HG03520 (cell line): ENCODE results near the gene TRIM56.
"Not testable (repeated sequence)": the region's sequence is repeated elsewhere in the genome, so short reads cannot be mapped to it uniquely, and the experiment has no call there.

ENCODE experiments used
- ATAC-seq: cut with Tn5 transposase; IDR thresholded peaks from one replicate; pipeline ENCODE4 v1.9.1; 2021; ENCODE audit warnings: mild to moderate bottlenecking, moderate library complexity; ENCODE audit not compliant: unreplicated experiment

The TRIM56 gene

DNA sequence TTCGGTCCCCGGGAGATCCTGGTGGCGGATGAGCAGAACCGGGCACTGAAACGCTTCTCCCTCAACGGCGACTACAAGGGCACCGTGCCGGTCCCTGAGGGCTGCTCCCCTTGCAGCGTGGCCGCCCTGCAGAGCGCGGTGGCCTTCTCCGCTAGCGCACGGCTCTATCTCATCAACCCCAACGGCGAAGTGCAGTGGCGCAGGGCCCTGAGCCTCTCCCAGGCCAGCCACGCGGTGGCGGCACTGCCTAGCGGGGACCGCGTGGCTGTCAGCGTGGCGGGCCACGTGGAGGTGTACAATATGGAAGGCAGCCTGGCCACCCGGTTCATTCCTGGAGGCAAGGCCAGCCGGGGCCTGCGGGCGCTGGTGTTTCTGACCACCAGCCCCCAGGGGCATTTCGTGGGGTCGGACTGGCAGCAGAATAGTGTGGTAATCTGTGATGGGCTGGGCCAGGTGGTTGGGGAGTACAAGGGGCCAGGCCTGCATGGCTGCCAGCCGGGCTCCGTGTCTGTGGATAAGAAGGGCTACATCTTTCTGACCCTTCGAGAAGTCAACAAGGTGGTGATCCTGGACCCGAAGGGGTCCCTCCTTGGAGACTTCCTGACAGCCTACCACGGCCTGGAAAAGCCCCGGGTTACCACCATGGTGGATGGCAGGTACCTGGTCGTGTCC is 3.7 kb downstream of the TRIM56 start:
- no peak for ATAC-seq

DNA sequence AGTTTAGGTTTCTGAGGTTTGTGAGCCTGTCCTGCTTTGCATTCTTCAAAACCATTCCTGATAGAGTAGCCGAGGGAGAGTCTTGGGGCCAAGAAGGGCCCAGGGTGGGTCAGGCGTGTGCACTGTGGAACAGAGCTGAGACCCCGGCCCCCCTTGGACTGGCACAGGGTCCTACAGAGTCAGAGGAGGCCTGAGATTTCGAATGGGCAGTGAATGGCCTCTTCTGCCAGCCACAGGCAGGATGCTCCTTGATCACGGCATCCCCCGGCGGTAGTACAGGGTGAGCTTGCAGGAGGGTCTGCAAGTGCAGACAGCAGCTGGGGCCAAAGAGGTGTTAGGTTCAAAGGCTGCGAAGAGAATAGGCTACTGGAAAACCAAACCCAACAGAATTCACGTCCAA is 4.6 kb downstream of the TRIM56 start:
- no peak for ATAC-seq

DNA sequence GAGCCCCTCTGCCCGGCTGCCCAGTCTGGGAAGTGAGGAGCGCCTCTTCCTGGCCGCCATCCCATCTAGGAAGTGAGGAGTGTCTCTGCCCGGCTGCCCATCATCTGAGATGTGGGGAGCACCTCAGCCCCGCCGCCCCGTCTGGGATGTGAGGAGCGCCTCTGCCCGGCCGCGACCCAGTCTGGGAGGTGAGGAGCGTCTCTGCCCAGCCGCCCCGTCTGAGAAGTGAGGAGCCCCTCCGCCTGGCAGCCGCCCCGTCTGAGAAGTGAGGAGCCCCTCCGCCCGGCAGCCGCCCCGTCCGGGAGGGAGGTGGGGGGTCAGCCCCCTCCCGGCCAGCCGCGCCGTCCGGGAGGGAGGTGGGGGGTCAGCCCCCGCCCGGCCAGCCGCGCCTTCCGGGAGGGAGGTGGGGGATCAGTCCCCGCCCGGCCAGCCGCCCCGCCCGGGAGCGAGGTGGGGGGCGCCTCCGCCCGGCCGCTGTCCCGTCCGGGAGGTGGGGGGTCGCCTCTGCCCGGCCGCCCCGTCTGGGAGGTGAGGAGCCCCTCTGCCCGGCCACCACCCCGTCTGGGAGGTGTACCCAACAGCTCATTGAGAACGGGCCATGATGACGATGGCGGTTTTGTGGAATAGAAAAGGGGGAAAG is 7.1 kb downstream of the TRIM56 start:
- ATAC-seq = not testable (repeated sequence)

DNA sequence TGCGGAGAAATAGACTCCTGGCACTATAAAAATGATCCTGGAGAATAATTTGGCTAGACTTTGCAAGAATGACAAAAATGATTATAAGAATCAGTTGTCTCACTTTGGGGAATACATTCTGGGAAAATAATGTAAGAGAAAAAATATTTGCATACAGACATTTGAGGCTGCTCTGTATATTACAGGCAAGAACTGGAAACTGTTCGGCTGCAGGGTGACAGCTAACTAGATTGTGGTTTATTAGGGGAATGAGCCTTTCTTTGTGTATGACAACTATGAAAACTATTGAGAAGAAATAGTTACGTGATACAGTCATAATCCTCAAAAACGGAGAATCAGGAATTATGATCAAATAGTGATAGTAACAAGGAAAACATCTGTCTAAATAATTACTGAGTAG is 8.6 kb downstream of the TRIM56 start:
- ATAC-seq = no peak

DNA sequence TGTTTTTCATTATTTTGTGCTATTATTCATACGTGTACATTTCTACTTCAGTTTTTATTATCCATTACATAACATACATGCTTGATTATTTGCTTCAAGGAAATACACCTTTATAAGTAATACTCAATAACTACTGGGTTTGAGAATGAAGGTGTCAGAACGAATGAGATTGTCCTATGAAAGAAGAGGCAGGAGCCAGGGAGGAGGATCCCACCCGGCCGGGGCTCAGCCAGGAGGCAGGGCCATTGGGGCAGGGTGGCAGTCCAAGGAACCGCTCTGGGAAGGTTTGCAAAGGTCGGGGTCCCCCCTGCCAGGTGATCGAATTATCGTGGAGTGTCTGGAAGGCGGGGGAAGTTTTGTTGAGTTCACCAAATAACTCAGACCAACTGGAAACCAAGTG is 9.1 kb downstream of the TRIM56 start:
- no peak for ATAC-seq

DNA sequence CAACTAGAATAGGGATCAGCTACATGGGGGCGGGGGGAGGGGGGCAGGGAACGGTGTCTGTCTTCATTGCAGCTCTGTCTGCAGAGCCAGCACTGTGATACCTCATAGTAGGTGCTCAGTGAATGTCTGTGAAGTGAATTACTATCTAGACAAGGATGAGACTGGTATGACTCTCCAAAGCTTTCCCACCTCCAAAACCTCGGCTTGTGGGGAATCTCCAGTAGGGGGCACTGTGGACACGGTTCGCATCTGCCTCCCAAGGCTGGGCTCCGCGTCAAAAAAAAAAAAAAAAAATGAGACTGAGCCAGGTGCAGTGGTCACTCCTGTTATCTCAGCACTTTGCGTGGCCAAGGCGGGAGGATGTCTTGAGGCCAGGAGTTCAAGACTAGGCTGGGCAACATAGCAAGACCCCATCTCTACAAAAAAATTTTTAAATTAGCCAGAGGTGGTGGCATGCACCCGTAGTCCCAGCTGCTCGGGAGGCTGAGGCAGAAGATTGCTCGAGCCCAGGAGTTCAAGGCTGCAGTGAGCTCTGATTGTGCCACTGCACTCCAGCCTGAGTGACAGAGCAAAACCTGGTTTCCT is 9.6 kb downstream of the TRIM56 start:
- ATAC-seq = no peak

DNA sequence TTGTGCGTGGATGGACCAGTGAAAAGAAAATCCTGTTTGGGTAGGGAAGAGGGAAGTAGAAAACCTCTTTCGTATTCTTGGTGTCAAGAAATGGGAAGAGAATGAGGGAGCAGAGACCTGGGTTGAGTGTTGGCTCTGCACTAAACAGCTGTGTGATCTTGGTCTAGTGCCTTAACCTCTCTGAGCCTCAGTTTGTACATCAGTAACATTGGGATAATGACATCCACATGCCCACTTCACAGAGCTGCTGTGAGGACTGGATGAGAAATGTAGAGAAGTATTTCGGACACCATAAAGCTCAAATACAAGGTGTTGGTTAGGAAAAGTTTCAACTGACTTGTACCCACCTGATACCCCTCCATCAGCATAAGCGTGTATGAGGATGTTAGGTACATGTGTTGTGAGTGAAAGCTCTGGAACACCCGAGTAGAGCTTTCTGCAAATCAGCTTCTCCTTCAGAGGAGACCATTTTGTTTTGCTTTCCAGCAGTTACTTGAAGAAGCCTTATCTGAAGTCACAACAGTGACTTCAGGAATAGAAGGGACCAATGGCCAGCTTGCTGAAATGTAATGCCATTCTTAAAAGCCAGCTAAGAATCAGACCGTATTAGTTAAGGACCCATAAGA is 11.2 kb downstream of the TRIM56 start:
- no peak for ATAC-seq

DNA sequence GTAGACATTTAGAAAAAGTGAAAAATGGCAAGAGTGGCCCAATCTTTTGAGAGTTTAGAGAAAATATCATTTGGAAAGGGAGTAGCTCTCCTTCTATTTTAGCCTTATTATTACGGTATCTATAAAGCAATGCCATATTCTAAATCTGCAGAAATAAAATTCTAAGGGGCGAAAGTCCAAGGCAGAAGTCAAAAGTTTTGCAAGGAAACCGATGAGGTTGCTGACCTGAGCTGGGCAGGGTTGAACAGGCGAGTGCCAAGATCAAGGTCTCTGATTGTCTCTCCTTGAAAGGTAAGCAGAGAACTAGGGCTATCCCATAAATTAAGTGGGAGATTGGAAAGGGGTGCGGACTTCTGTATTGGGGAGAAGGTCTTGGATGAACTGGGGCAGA is 11.7 kb downstream of the TRIM56 start:
- no peak for ATAC-seq

DNA sequence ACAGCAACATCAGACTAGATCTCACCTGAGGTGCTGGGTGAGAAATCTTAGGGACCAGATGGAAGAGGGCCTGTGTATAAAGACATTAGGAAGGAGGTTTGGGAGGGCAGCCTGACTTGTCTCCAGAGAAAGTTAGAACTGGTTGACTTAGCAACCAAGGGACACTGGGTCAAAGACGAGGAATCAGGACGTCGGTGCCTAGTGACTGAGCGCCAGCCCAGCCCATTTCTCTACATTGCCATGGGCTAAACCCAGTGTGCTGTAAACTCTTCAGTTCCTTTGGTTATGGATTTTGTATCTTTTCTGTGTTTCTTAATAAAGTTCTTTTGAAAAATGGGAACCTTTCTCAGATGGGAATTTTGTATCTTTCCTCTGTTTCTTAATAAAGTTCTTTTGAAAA is 12.3 kb downstream of the TRIM56 start:
- ATAC-seq = no peak

DNA sequence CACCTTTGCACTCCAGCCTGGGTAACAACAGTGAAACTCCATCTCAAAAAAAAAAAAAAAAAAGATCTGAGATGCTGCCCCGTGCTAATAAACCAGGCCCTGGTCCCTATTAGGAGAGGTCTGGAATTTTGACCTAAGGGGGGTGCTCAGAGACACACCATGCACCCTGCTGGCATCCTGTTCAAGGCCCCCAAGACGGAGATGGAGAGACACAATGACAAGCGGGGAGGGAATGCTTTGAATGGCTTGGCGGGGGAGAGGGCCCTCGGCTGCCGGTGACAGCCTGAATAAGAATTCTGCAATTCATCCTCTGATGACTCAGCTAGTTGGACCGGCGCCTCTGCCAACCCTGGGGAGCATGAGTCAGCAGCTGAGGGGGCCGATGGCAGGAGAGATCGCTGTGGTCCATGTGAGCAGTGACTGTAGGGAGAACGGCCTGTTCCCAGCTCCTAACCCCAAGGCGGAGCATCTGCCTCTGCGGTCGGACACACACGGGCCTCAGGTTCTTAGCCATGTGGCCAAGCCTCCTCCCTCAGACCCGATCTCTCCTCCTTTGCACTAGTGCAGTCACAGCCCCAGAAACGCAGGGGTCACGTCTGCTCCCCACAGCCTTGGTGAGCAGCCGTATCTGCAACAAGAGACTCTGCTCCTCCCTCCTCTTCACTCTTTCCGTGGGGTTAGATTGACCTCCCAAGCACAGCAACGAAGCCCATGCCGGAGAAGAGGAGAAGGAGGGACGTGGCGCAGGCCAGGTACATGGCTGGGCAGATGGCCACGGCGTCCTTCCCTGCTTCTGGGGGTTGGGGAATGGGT is 14.9 kb downstream of the TRIM56 start:
- no peak for ATAC-seq

DNA sequence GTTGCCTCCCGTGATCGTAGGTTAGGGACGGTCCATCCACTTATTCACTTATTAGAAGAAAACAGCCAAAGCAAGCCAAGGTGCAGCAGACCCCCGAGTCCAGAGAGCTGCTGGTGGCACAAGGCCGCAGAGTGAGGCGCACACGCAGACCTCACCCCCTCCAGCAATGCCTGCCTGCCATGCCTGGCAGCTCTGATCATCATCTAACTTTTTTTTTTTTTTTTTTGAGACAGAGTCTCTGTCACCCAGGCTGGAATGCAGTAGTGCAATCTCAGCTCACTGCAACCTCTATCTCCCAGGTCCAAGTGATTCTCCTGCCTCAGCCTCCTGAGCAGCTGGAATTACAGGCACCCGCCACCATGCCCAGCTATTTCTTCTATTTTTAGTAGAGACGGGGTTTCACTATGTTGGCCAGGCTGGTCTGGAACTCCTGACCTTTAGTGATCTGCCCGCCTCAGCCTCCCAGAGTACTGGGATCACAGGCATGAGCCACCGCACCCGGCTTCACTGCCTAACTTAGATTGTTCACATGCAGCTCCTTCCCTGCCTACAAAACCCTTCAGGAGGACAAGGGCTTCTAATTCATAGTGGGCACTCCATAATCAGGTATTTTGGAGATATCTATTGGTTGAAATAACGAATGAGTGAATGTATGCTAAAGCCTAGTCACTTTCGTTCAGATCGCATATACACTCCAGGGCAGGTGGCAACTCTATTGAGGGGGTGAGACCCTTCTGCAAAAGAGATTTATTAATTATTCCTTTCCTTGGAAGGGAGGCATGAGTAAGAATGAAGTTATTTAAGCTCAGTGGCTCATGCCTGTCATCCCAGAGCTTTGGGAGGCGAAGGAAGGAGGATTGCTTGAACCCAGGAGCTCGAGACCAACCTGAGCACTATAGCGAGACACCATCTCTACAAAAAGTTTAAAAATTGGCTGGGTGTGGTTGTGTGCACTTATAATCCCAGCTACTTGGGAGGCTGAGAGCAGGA is 15.9 kb downstream of the TRIM56 start:
- ATAC-seq = no peak

DNA sequence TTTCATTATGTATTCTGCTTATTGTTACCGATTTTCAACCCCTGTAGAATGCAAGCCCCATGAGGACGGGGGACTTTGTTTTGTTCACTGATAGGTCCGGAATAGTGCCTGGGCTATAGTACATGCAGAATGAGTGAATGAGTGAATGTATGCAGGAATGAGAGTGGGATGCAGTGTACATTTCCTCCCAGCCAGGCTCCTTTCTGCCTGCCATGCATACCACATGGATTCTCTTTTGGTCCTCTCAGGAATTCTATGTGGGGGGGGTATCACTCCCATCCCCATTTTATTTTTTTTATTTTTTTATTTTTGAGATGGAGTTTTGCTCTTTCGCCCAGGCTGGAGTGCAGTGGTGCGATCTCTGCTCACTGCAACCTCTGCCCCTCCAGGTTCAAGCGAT is 16.7 kb downstream of the TRIM56 start:
- no peak for ATAC-seq

DNA sequence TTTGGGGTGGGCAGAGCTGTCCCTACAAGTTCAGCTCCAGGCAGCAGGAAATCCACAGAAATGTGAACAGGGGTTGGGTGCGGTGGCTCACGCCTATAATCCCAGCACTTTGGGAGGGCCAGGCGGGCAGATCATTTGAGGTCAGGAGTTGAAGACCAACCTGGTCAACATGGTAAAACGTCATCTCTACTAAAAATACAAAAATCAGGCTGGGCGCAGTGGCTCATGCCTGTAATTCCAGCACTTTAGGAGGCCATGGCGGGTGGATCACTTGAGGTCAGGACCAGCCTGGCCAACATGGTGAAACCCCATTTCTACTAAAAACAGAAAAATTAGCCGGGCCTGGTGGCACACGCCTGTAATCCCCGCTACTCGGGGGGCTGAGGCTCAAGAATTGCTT is 18.4 kb downstream of the TRIM56 start:
- ATAC-seq = not testable (repeated sequence)

DNA sequence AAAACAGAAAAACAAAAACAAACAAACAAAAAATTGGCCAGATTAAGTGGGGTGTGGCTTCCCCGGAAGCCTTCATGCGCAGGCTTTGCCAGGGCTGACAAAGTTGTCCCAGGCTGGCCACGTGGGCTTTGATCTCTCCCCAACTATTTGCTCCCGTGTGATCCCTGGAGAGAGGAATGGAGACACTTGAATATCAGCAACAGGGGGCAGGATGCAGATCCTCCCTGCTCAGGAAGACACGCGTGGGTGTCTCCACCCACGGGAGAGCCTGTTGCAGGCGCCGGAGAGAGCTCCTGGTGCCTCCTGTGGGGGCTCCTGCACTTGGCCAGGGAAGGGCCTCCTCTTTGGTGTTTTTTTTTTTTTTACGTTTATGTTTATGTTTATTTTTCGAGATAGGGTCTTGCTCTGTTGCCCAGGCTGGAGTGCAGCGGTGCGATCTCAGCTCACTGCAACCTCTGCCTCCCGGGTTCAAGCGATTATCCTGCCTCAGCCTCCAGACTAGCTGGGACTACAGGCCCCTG is 19.0 kb downstream of the TRIM56 start:
- ATAC-seq = no peak

DNA sequence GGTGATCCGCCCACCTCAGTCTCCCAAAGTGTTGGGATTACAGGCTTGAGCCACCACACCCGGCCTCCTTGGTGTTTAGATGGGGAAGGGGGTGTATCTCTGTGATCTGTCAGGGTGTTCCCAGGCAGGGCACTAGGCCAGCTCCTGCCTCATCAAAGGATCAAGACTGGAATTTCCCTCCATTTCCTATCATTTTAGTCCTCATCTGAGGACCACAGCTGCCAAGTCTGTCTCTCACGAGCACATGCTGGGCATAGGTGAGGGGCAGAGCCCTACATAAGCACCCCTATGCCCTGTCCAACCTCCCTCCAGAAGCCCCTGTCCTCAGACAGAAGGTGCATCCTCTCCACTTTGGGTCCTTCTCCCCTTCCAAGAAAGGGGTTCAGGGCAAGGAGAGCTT is 19.5 kb downstream of the TRIM56 start:
- no peak for ATAC-seq

DNA sequence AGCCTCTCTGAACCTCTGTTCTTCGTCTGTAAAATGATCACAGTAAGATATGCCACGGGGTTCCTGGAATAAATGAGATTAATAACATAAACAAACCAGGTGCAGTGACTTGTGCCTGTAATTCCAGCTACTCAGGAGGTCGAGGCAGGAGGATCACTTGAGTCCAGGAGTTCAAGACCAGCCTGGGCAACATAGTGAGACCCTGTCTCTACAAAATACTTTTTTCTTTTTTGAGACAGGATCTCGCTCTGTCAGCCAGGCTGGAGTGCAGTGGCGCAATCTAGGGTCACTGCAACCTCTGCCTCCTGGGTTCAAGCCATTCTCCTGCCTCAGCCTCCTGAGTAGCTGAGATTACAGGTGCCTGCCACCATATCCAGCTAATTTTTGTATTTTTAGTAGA is 20.0 kb downstream of the TRIM56 start:
- not testable (repeated sequence) for ATAC-seq

DNA sequence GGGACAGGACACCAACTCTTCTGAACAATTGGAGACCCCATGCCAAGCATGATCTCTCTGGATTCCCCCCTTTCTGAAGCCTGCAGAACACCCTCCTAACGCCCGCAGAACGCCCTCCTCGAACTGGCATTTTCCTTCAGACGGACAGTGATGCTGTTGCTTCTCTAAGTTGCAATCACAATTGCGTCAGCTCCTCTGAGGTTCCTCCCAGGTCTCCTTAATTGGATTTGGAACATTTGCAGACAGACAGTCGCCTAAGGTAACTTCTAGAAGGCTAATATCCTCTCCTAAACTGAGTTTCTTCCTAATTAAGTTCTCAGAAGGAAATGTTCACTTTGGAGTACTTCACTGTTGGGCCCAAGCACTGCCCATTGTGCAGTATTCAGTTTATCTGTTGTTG is 21.1 kb downstream of the TRIM56 start:
- no peak for ATAC-seq

DNA sequence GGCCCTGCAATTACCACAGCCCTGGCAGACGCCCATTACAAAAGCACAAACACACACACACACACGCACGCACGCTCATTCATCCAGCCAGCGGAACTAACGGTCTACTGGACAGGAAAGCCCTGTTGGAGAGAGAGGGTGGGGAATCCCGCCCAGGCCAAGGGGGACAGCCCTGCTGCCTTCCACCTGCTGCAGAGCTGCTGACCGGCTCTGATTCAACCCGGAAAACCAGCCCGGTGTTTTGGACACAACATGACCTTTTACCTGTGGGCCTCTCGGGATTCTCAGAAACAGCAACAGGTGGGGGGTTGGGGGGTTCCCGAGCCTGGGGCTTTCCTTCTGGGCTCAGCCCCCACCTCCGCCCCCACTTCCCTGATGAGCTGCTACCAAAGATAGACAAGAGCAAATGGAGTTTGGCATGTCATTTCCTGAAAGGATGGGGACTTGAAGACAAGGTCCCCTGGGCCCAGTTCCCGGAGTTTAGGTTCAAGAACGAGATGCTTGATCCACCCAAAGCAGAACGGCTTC is 23.1 kb downstream of the TRIM56 start:
- no peak for ATAC-seq

DNA sequence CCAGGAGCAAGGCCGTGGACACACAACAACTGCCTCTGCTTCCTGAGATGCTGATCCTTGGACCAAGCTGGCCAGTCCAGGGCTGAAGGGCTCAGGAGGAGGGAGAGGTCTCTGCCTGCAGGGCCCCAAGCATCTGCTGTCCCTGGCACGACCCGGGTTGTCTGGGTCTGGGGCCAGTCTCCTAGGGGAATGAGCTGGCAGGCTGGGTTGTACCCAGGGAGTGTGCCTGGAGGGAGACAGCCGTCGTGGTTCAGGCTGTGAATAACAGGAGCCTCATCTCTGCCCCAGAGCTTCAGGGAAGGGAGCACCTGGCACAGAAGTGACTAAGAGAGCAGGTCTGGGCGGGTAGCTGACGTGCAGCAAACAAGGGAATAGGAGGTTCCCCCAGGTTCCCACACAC is 23.7 kb downstream of the TRIM56 start:
- no peak for ATAC-seq

DNA sequence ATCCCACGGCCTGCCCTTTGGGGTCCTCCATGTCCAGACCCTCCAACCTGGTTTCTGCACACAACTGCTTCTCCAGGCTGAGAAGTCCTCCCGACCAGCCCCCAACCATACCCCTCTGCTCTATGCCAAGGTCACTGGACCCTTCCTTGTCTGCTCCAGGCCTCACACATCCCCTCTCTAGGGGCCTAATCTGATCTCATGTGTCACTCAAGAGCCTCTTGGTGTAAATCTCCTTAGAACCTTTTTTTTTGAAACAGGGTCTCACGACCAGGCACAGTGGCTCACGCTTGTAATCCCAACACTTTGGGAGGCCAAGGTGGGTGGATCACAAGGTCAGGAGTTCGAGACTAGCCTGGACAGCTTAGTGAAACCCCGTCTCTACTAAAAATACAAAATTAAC is 24.1 kb downstream of the TRIM56 start:
- no peak for ATAC-seq
